ENCODE results near the gene OR10AD1. TPM values are rescaled to one million over a fixed set of nuclear protein-coding genes. Genes with fewer than 3 reads are reported as not detected.
"Not testable (repeated sequence)": the region's sequence is repeated elsewhere in the genome, so short reads cannot be mapped to it uniquely, and the experiment has no call there.

Gene OR10AD1
- total RNA-seq, 3 donors from 2014 or later (not counting 1 experiment from before 2014, with no cell fraction given), result not detected

GRCh38 chr12:48220701-48221100 lies 17.6 kb upstream of the OR10AD1 start:
- H3K4me1 Mint-ChIP-seq, result no peaks in the 10 kb centered on the region
- ATAC-seq (no peak), DNase-seq (no peak)
- H3K4me3 ChIP-seq (ENCODE audit: low read length), result no peak overlapping the region
- no peak for TF ChIP-seq CTCF (IDR thresholded peaks at IDR 0.05)
- H3K36me3 ChIP-seq (ENCODE audit: control insufficient read depth, insufficient read depth, low read length), result no peaks in the 10 kb centered on the region
- no CpG with 5 or more reads among the region's 1 CpG for whole genome bisulfite sequencing (ENCODE audit: insufficient coverage)
- no peaks in the 10 kb centered on the region for H3K4me1 ChIP-seq (ENCODE audit: control insufficient read depth, insufficient read depth, low read length)
- H3K27ac Mint-ChIP-seq, result no peak overlapping the region
- intact Hi-C loops (cut with micrococcal nuclease), result no loop called here
- no peaks in the 10 kb centered on the region for H3K9me3 ChIP-seq (ENCODE audit: control insufficient read depth, insufficient read depth, low read length)
- no peak overlapping the region for H3K27ac ChIP-seq (ENCODE audit: low read length)
- no peaks in the 10 kb centered on the region for H3K9me3 Mint-ChIP-seq
- H3K27me3 ChIP-seq (ENCODE audit: control insufficient read depth, insufficient read depth, low read length), result peaks cover 3% of the 10 kb centered on the region
- H3K36me3 Mint-ChIP-seq, result no peaks in the 10 kb centered on the region
- no peak overlapping the region for H3K4me3 Mint-ChIP-seq
- peaks cover 21 to 26% of the 10 kb centered on the region in 2 donors for H3K27me3 Mint-ChIP-seq (ENCODE audit: low read depth in 2 of 2)

GRCh38 chr12:48219631-48220030 lies 16.5 kb upstream of the OR10AD1 start:
- WGBS (ENCODE audit: insufficient coverage), result no CpG with 5 or more reads among the region's 1 CpG
- no peaks in the 10 kb centered on the region for H3K4me1 Mint-ChIP-seq
- no peak overlapping the region for H3K4me3 ChIP-seq (ENCODE audit: low read length)
- no peak overlapping the region for H3K27ac ChIP-seq (ENCODE audit: low read length)
- no peaks in the 10 kb centered on the region for H3K4me1 ChIP-seq (ENCODE audit: control insufficient read depth, insufficient read depth, low read length)
- TF ChIP-seq CTCF (IDR thresholded peaks at IDR 0.05), result no peak
- no peak for ATAC-seq
- H3K9me3 ChIP-seq (ENCODE audit: control insufficient read depth, insufficient read depth, low read length), result no peaks in the 10 kb centered on the region
- peaks cover 3% of the 10 kb centered on the region for H3K27me3 ChIP-seq (ENCODE audit: control insufficient read depth, insufficient read depth, low read length)
- H3K4me3 Mint-ChIP-seq, result no peak overlapping the region
- no peak overlapping the region for H3K27ac Mint-ChIP-seq
- peaks cover 17 to 25% of the 10 kb centered on the region in 2 donors for H3K27me3 Mint-ChIP-seq (ENCODE audit: low read depth in 2 of 2)
- intact Hi-C loops (cut with micrococcal nuclease), result no loop called here
- no peak for DNase-seq
- H3K9me3 Mint-ChIP-seq, result no peaks in the 10 kb centered on the region
- H3K36me3 Mint-ChIP-seq, result no peaks in the 10 kb centered on the region
- H3K36me3 ChIP-seq (ENCODE audit: control insufficient read depth, insufficient read depth, low read length), result no peaks in the 10 kb centered on the region

GRCh38 chr12:48216785-48217184 lies 13.7 kb upstream of the OR10AD1 start:
- DNase-seq (no peak), ATAC-seq (no peak)
- H3K27ac Mint-ChIP-seq, result no peak overlapping the region
- H3K4me1 ChIP-seq (ENCODE audit: control insufficient read depth, insufficient read depth, low read length), result peaks cover 7% of the 10 kb centered on the region
- no peaks in the 10 kb centered on the region for H3K9me3 Mint-ChIP-seq
- peaks cover 0 to 11% of the 10 kb centered on the region in 2 donors for H3K4me1 Mint-ChIP-seq
- no peaks in the 10 kb centered on the region for H3K9me3 ChIP-seq (ENCODE audit: control insufficient read depth, insufficient read depth, low read length)
- TF ChIP-seq CTCF (IDR thresholded peaks at IDR 0.05), result no peak
- intact Hi-C loops (cut with micrococcal nuclease), result no loop called here
- no peak overlapping the region for H3K27ac ChIP-seq (ENCODE audit: low read length)
- H3K4me3 Mint-ChIP-seq, result no peak overlapping the region
- no peak overlapping the region for H3K4me3 ChIP-seq (ENCODE audit: low read length)
- H3K27me3 Mint-ChIP-seq (ENCODE audit: low read depth in 2 of 2), result peaks cover 3 to 15% of the 10 kb centered on the region in 2 donors
- no peaks in the 10 kb centered on the region for H3K36me3 Mint-ChIP-seq
- H3K36me3 ChIP-seq (ENCODE audit: control insufficient read depth, insufficient read depth, low read length), result no peaks in the 10 kb centered on the region
- peaks cover 2% of the 10 kb centered on the region for H3K27me3 ChIP-seq (ENCODE audit: control insufficient read depth, insufficient read depth, low read length)

DNA sequence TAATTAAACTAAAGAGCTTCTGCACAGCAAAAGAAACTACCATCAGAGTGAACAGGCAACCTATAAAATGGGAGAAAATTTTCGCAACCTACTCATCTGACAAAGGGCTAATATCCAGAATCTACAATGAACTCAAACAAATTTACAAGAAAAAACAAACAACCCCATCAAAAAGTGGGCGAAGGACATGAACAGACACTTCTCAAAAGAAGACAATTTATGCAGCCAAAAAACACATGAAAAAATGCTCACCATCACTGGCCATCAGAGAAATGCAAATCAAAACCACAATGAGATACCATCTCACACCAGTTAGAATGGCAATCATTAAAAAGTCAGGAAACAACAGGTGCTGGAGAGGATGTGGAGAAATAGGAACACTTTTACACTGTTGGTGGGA lies 6.4 kb upstream of the OR10AD1 start:
- ATAC-seq; intact Hi-C loops (cut with micrococcal nuclease); H3K9me3 Mint-ChIP-seq: not testable (repeated sequence)

More for the DNA sequence above, 6.4 kb upstream of the OR10AD1 start:
- peaks cover 7 to 14% of the 10 kb centered on the region in 2 donors for H3K27me3 Mint-ChIP-seq (ENCODE audit: low read depth in 2 of 2)
- H3K4me1 ChIP-seq (ENCODE audit: control insufficient read depth, insufficient read depth, low read length); H3K9me3 ChIP-seq (ENCODE audit: control insufficient read depth, insufficient read depth, low read length); H3K27me3 ChIP-seq (ENCODE audit: control insufficient read depth, insufficient read depth, low read length); H3K36me3 ChIP-seq (ENCODE audit: control insufficient read depth, insufficient read depth, low read length); DNase-seq; H3K4me3 Mint-ChIP-seq; H3K27ac Mint-ChIP-seq; H3K4me3 ChIP-seq (ENCODE audit: low read length); H3K27ac ChIP-seq (ENCODE audit: low read length): not testable (repeated sequence)
- H3K4me1 Mint-ChIP-seq, result peaks cover 0 to 11% of the 10 kb centered on the region in 2 donors
- H3K36me3 Mint-ChIP-seq, result peaks cover 27% of the 10 kb centered on the region
- no CpG with 5 or more reads among the region's 2 CpGs for WGBS (ENCODE audit: insufficient coverage)
